WI38 (cell line): ENCODE measurements around the gene INPP5A.
"Not testable (repeated sequence)": the region's sequence is repeated elsewhere in the genome, so short reads cannot be mapped to it uniquely, and the experiment has no call there.

Experiments used
- H3K4me3 ChIP-seq: 2 replicates; pipeline ENCODE4 v1.5.1; 2011; ENCODE audit warnings: low read depth, mild to moderate bottlenecking, control low read depth, low read length
- TF ChIP-seq, protein P1 (sequence below): IDR thresholded peaks from 2 replicates; pipeline ENCODE4 v1.5.1; 2012; ENCODE audit warnings: low read depth, mild to moderate bottlenecking, control low read depth, low read length

The INPP5A gene

DNA sequence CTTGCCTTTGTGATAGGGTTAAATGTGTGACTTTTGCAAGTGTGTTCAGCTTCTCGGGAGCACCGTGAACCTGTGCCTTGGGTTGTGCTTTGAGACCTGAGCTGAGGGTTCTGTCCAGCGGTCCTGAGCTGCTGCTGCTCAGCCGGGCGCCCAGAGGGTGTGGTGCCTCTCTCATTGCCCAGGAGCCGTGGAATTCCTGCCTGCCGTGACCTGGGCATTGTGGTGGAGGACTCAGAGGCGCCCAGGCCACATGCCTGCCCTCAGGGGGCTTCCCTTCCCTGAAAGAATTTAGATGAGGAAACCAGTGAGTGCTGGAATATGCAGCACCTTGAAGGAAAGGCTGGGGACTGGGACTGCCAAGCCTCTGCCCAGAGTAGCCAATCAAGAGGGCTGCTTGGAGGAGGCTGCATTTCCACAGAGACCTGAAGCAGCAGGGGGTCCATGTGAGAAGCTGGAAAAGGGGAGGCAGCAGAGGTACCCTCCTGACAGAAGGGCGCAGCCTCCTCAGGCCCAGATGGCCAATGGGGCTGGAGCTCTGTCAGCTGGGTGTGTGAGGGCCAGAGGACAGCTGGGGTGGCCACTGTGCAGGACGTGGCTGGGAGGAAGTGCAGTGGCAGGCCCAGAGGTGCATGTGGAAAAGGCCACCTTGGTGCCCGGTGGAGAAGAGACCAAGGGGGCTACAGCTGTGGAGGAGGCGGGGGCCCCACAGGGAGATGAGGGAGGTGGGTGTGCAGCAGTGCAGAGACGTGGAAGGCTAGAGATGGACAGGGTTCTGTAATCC, 141.0 kb downstream of the INPP5A start:
- TF ChIP-seq, protein P1, sequence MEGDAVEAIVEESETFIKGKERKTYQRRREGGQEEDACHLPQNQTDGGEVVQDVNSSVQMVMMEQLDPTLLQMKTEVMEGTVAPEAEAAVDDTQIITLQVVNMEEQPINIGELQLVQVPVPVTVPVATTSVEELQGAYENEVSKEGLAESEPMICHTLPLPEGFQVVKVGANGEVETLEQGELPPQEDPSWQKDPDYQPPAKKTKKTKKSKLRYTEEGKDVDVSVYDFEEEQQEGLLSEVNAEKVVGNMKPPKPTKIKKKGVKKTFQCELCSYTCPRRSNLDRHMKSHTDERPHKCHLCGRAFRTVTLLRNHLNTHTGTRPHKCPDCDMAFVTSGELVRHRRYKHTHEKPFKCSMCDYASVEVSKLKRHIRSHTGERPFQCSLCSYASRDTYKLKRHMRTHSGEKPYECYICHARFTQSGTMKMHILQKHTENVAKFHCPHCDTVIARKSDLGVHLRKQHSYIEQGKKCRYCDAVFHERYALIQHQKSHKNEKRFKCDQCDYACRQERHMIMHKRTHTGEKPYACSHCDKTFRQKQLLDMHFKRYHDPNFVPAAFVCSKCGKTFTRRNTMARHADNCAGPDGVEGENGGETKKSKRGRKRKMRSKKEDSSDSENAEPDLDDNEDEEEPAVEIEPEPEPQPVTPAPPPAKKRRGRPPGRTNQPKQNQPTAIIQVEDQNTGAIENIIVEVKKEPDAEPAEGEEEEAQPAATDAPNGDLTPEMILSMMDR = no peak
- H3K4me3 ChIP-seq = no peak overlapping the region

DNA sequence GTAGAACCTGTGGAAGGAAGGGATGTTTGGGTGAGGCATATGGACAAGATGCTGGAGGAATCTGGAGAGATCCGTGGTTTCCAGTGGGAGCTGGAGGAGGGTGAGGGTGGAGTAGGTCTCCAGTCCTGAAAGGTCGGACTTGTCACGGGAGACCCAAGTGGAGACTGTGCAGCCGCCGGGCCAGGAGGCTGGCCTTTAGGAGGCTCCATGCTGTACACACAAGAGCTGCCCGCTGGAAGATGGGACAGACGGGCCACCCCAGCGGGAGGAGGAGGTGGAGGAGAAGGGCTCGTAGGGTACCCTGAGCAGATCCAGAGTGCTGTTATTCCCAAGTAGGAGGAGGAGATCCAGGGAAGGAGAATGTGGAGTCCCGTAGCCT, 141.6 kb downstream of the INPP5A start:
- no peak overlapping the region for H3K4me3 ChIP-seq
- TF ChIP-seq, protein P1 = no peak

GRCh38 chr10:132679640-132680039, 142.1 kb downstream of the INPP5A start:
- TF ChIP-seq, protein P1 = no peak

DNA sequence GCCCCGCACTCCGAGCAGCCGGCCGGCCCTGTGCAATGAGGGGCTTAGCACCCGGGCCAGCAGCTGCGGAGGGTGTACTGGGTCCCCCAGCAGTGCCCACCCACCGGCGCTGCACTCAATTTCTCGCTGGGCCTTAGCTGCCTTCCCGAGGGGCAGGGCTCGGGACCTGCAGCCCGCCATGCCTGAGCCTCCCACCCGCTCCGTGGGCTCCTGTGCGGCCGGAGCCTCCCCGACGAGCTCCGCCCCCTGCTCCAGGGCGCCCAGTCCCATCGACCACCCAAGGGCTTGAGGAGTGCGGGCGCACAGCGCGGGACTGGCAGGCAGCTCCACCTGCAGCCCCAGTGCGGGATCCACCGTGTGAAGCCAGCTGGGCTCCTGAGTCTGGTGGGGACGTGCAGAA, 143.2 kb downstream of the INPP5A start:
- not testable (repeated sequence) for H3K4me3 ChIP-seq

More at GRCh38 chr10:132679640-132680039, 142.1 kb downstream of the INPP5A start:
- no peak overlapping the region for H3K4me3 ChIP-seq

DNA sequence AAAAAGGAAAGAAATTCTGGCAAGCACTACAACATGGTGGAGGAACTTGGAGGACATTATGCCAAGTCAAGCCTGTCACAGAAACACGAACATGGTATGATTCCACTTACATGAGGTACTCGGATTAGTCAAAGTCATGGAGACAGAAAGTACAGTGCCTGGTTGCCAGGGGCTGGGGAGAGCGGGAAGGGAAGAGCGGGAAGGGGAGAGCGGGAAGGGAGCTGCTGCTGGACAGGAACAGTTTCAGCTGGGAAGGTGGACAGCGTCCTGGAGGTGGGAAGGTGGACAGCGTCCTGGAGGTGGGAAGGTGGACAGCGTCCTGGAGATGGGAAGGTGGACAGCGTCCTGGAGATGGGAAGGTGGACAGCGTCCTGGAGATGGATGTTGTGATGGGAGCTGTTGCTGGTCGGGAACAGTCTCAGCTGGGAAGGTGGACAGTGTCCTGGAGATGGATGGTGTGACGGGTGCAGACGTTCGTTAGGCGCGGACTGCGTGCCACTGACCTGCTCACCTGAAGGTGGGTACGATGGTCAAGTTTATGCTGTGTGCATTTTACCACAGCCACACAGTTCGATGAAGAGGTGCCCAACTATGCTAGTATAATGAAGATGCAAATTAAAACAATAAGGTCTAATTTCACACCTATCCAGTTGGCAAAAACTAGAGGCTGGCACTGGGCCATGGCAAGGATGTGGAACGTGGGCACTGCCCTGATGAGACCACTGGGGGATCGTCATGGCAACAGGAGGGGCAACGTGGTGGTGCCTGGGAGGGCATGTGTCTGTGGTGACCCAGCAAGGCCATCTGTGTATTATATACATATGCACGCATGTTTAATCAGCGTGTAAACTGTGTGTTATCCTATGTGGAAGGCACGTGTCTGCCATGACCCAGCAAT, 144.5 kb downstream of the INPP5A start:
- no peak overlapping the region for H3K4me3 ChIP-seq

GRCh38 chr10:132684164-132684891, 146.7 kb downstream of the INPP5A start:
- H3K4me3 ChIP-seq = no peak overlapping the region
- TF ChIP-seq, protein P1 = no peak

More for the DNA sequence above, 144.5 kb downstream of the INPP5A start:
- TF ChIP-seq, protein P1 = no peak

GRCh38 chr10:132685101-132685891, 147.7 kb downstream of the INPP5A start:
- peak overlapping the region; percentile 6; the same call in 1 of the 2 replicates for H3K4me3 ChIP-seq

More at GRCh38 chr10:132685101-132685891, 147.7 kb downstream of the INPP5A start:
- TF ChIP-seq, protein P1 = no peak
